Embryonic facial prominence (tissue), 1 donor: Measurements from ENCODE around the gene DLEU7.

Source experiments
- DNase-seq: peaks from one replicate; pipeline ENCODE4 v3.0.0-alpha.2; 2016; ENCODE audit errors: extremely low spot score

Gene DLEU7

GRCh38 chr13:50843257-50844083, at the start of gene DLEU7:
Gene DLEU7 (minus strand): TSS chr13:50843692. CDS start chr13:50843646, 46 bp downstream.
- DNase-seq, result no peak

GRCh38 chr13:50892210-50892944, 48.9 kb upstream of the DLEU7 start:
- no peak for DNase-seq

- no peak for DNase-seq
Observed at GRCh38 chr13:50891206-50891605, 47.7 kb upstream of the DLEU7 start.

GRCh38 chr13:50889317-50889716, 45.8 kb upstream of the DLEU7 start:
- DNase-seq, result no peak

GRCh38 chr13:50888362-50888761, 44.9 kb upstream of the DLEU7 start:
- no peak for DNase-seq

- no peak for DNase-seq
Observed at GRCh38 chr13:50887151-50887550, 43.7 kb upstream of the DLEU7 start.

GRCh38 chr13:50884265-50884664, 40.8 kb upstream of the DLEU7 start:
- no peak for DNase-seq

- DNase-seq, result no peak
Observed at GRCh38 chr13:50883728-50884127, 40.2 kb upstream of the DLEU7 start.

GRCh38 chr13:50882816-50883435, 39.4 kb upstream of the DLEU7 start:
- no peak for DNase-seq

GRCh38 chr13:50873991-50874390, 30.5 kb upstream of the DLEU7 start:
- no peak for DNase-seq

- no peak for DNase-seq
Observed at GRCh38 chr13:50873467-50873866, 30.0 kb upstream of the DLEU7 start.

GRCh38 chr13:50871405-50871804, 27.9 kb upstream of the DLEU7 start:
- no peak for DNase-seq

- no peak for DNase-seq
Observed at GRCh38 chr13:50867637-50867945, 24.1 kb upstream of the DLEU7 start.

- DNase-seq, result no peak
Observed at GRCh38 chr13:50866817-50867636, 23.5 kb upstream of the DLEU7 start.

GRCh38 chr13:50864492-50864891, 21.0 kb upstream of the DLEU7 start:
- DNase-seq, result no peak

- no peak for DNase-seq
Observed at GRCh38 chr13:50855681-50856080, 12.2 kb upstream of the DLEU7 start.

GRCh38 chr13:50850445-50850844, 7.0 kb upstream of the DLEU7 start:
- DNase-seq, result no peak

GRCh38 chr13:50847501-50847900, 4.0 kb upstream of the DLEU7 start:
- DNase-seq, result no peak

- no peak for DNase-seq
Observed at GRCh38 chr13:50846861-50847475, 3.5 kb upstream of the DLEU7 start.

- DNase-seq, result no peak
Observed at GRCh38 chr13:50845211-50845610, 1.7 kb upstream of the DLEU7 start.

- no peak for DNase-seq
Observed at GRCh38 chr13:50844084-50844875, 788 bp upstream of the DLEU7 start.
